Liver (tissue), 3 donors: Measurements from ENCODE around the gene NELL1.

Experiments used
- ATF3 ChIP-seq: IDR thresholded peaks from 2 replicates; pipeline ENCODE4 v1.6.1; 2016; ENCODE audit warnings: antibody characterized with exemption
- CTCF ChIP-seq: fragments of 150-350 bp; IDR thresholded peaks from 2 replicates; pipeline ENCODE4 v1.5.1; 2017; ENCODE audit warnings: improper control_type of control experiment, low read depth, low read length; ENCODE audit not compliant: missing input control
- FOXA1 ChIP-seq: IDR thresholded peaks from 2 replicates; pipeline ENCODE4 v1.6.1; 2016; ENCODE audit warnings: antibody characterized with exemption
- GABPA ChIP-seq, 2 donors: IDR thresholded peaks in 1 of 2; conservative IDR thresholded peaks in 1 of 2; 2 replicates each; pipeline ENCODE4 v1.6.1; 2016; ENCODE audit warnings: antibody characterized with exemption in 2 of 2, mild to moderate bottlenecking in 1 of 2, moderate library complexity in 1 of 2
- HNF4G ChIP-seq: IDR thresholded peaks from 2 replicates; pipeline ENCODE4 v1.6.1; 2016; ENCODE audit warnings: antibody characterized with exemption
- JUND ChIP-seq, 2 donors: IDR thresholded peaks; 2 replicates each; pipeline ENCODE4 v1.6.1; 2016; ENCODE audit warnings: antibody characterized with exemption in 2 of 2
- MAX ChIP-seq: IDR thresholded peaks from 2 replicates; pipeline ENCODE4 v1.6.1; 2016; ENCODE audit warnings: antibody characterized with exemption
- RAD21 ChIP-seq, 2 donors: IDR thresholded peaks; 2 replicates each; pipeline ENCODE4 v1.6.1; 2016; ENCODE audit warnings: antibody characterized with exemption in 2 of 2, mild to moderate bottlenecking in 2 of 2
- RXRA ChIP-seq, 2 donors: IDR thresholded peaks; 2 replicates each; pipeline ENCODE4 v1.6.1; 2017 to 2018; ENCODE audit warnings: antibody characterized with exemption in 2 of 2, mild to moderate bottlenecking in 1 of 2
- TAF1 ChIP-seq: conservative IDR thresholded peaks from 2 replicates; pipeline ENCODE4 v1.6.1; 2016; ENCODE audit warnings: antibody characterized with exemption, mild to moderate bottlenecking
- YY1 ChIP-seq: IDR thresholded peaks from 2 replicates; pipeline ENCODE4 v1.6.1; 2016; ENCODE audit warnings: antibody characterized with exemption, mild to moderate bottlenecking
- ZBTB33 ChIP-seq: IDR thresholded peaks from 2 replicates; pipeline ENCODE4 v1.6.1; 2016; ENCODE audit warnings: antibody characterized with exemption
- donor health status: healthy.
- donor health status: healthy.

- TF ChIP-seq CTCF (no peak), RXRA (IDR thresholded peaks at IDR 0.05) (no peak), ZBTB33 (no peak), JUND (IDR thresholded peaks at IDR 0.05) (no peak), MAX (no peak), YY1 (no peak), ATF3 (no peak), GABPA (IDR thresholded peaks at IDR 0.05 in 1 of 2, conservative IDR thresholded peaks at IDR 0.05 in 1 of 2) (no peak), TAF1 (no peak), FOXA1 (no peak), HNF4G (no peak), RAD21 (IDR thresholded peaks at IDR 0.05) (no peak)
Observed at GRCh38 chr11:20762116-20762844, 92.9 kb downstream of the NELL1 start.
